SH-SY5Y (cell line): Measurements from ENCODE around the gene SLC35F3.

Experiments used
- GATA2 ChIP-seq: IDR thresholded peaks from 2 replicates; pipeline ENCODE4 v1.6.1; 2011; ENCODE audit warnings: mild to moderate bottlenecking, low read depth, low read length
- GATA3 ChIP-seq: IDR thresholded peaks from 2 replicates; pipeline ENCODE4 v1.6.1; 2011; ENCODE audit warnings: low read depth, mild to moderate bottlenecking, low read length, moderate library complexity

DNA sequence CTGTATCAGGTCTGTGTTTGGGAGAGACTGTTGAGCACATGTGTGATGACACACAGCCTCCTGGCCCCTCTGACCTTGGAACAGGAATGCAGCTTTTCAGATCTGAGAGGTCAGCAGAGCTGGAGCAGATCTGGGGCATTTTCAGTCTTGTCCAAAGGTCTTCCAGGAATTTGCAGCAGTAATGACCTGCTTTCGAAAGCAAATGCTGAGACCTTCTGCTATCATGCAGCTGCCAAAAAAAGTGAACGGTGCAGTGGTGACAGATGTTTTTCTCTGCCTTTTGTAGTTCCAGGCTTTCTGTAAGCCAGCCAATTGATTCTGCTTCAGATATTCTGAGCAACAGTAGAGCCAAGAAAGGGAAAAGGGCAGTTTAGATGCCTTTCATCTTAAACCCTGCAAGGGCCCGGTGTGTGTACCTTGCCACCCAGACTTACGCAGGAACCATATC is 331.0 kb downstream of the SLC35F3 start:
- TF ChIP-seq GATA2 (peak; percentile 58; the same call in 1 of the 2 replicates), GATA3 (no peak)
